Psoas muscle (tissue), 8 donors: ENCODE data around the gene MAPK11. TPM values are rescaled to one million over a fixed set of nuclear protein-coding genes. Genes with fewer than 3 reads are reported as not detected.

Source experiments
- ATAC-seq, 4 donors: fragments of 200-7000 bp; cut with Tn5 transposase; one replicate each; pipeline ENCODE4 v1.9.1; 2020; ENCODE audit warnings: moderate library complexity in 3 of 4, mild to moderate bottlenecking in 2 of 4
- DNase-seq, 2 donors: peaks; one replicate each; pipeline ENCODE4 v3.0.0-alpha.2; 2020
- H3K27ac ChIP-seq: fragments of 200-600 bp; one replicate; pipeline ENCODE4 v1.8.0; 2022
- H3K27me3 ChIP-seq, 3 donors: fragments of 200-600 bp in 1 of 3; one replicate each; pipeline versions ENCODE4 v1.6.1 to v1.8.0; 2013 to 2022; ENCODE audit warnings: low read length in 2 of 3, mild to moderate bottlenecking in 2 of 3, moderate library complexity in 1 of 3; ENCODE audit not compliant: insufficient read depth in 3 of 3
- H3K36me3 ChIP-seq, 2 donors: fragments of 200-600 bp in 1 of 2; one replicate each; pipeline versions ENCODE4 v1.6.1 to v1.8.0; 2013 to 2022; ENCODE audit warnings: low read depth in 1 of 2, mild to moderate bottlenecking in 1 of 2, moderate library complexity in 1 of 2; ENCODE audit not compliant: insufficient read depth in 1 of 2
- H3K4me1 ChIP-seq: fragments of 200-600 bp; one replicate; pipeline ENCODE4 v1.8.0; 2022
- H3K4me3 ChIP-seq: fragments of 200-600 bp; one replicate; pipeline ENCODE4 v1.8.0; 2022; ENCODE audit warnings: mild to moderate bottlenecking
- H3K9me3 ChIP-seq: fragments of 200-600 bp; one replicate; pipeline ENCODE4 v1.8.0; 2022
- CTCF ChIP-seq: fragments of 200-600 bp; IDR thresholded peaks from one replicate; pipeline ENCODE4 v1.8.0; 2022; ENCODE audit warnings: antibody characterized with exemption
- WGBS, 3 donors: extraction: QIAGEN DNeasy Blood & Tissue Kit; methylation state at CpG; one replicate each; pipeline versions ENCODE4 v1.1.6 to v1.1.7; 2013; 5-methylcytosine and 5-hydroxymethylcytosine counted together
- intact Hi-C, 2 donors: fragments of 100-400 bp; cut with DNase I; formaldehyde crosslinking; loops; one replicate each; pipeline versions ENCODE4 v1.11.0 to v1.14.2; 2022
- polyA plus RNA-seq, 3 donors: library from polyadenylated mRNA; stranded (reverse); fragments of 200-250 nt; gene quantifications; one replicate each; pipeline ENCODE4 v1.2.3, GENCODE V29; 2013
- total RNA-seq, 4 donors: library from RNA; stranded (reverse); fragmentation: NEBNext Ultra II Directional in 2 of 4; extraction: Animal tissue kit (Norgen Biotek cat#: 25700) in 2 of 4; gene quantifications; one replicate each; pipeline versions ENCODE4 v1.2.1 to v1.2.4, GENCODE V29; 2021 to 2023
- donor health status: healthy with polysubstance abuse.
- donor health status: DM: no; HTN: no; CAD: no; lungs with moderate emphysema.
- donor health status: Bipolar disorder and iron deficiency.
- donor health status: healthy.
- donor health status: DM: yes; HTN: yes; CAD: no.
- donor health status: DM: no; HTN: no; CAD: no.
- donor health status: DM: no; HTN: no; CAD: no.
- donor health status: DM: yes; HTN: yes; CAD: no.

MAPK11 gene
- total and polyA plus RNA-seq, 7 donors: 1.7 to 6.3 (median 4.8) TPM

- no peak for TF ChIP-seq CTCF
- intact Hi-C loops: no loop called here
- ATAC-seq: peak in 2 of 4 donors; percentile 35 to 50
- H3K4me1 ChIP-seq: peaks cover 30% of the 10 kb centered on the region
- H3K27ac ChIP-seq: no peak overlapping the region
- H3K4me3 ChIP-seq: peak overlapping the region; percentile 65
- DNase-seq: peak in 1 of 2 donors; percentile 62
- peaks cover 0 to 20% (median 10%) of the 10 kb centered on the region in 3 donors for H3K27me3 ChIP-seq
- WGBS, 3 donors: 0 to 2% (median 1%) methylated on average over 33 to 45 of the region's 45 CpGs
- peaks cover 0 to 9% of the 10 kb centered on the region in 2 donors for H3K36me3 ChIP-seq
- H3K9me3 ChIP-seq: no peaks in the 10 kb centered on the region
Observed at GRCh38 chr22:50271519-50271970, 1.4 kb upstream of the MAPK11 start.

DNA sequence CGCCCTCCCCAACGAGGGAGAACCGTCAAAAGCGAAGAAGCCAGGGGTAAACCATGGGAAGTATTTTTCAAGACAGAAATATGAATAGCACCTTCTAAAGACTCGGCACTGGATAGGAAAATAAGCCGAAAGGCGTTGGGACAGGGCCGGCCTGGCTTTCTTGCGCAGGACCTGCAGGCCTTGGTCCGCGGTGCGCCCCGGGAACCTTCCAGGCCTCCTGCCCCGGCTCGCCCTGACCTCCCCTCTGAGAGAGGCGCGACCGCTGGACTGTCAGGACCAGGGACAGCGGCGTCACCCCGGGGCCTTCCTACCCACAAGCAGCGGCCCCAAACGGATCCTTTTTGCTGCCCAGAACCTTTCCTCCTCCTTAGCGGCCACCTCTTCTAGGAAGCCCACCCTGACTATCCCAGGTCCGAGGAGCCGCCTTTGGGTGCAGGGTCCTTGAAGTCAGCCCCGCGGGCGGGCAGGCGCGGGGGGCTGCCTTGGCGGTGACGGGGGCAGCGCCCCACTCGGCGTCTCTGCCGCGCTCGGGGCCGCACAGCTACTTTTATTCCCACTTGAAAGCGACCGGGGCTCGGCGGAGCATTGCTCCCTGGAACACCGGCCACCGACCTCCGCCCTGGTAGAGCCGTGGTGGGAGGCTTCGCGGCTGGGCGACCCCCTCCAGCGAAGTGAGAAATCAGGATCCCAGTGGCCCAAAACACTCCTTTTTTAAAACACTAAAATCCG is 650 bp upstream of the MAPK11 start:
- Histone ChIP-seq H3K4me3 (peak overlapping the region; percentile 65), H3K27ac (no peak overlapping the region), H3K27me3 (peaks cover 0 to 20% (median 10%) of the 10 kb centered on the region in 3 donors), H3K36me3 (peaks cover 0 to 6% of the 10 kb centered on the region in 2 donors), H3K4me1 (peaks cover 32% of the 10 kb centered on the region), H3K9me3 (no peaks in the 10 kb centered on the region)
- ATAC-seq (peak; percentile 39 to 51 (median 48)), DNase-seq (peak; percentile 79 to 85)
- 2 to 3% (median 3%) methylated on average over 49 to 53 of the region's 53 CpGs for WGBS, 3 donors
- TF ChIP-seq CTCF: no peak
- intact Hi-C loops: no loop called here

- ATAC-seq (no peak), DNase-seq (no peak)
- Histone ChIP-seq H3K36me3 (no peaks in the 10 kb centered on the region), H3K27ac (no peak overlapping the region), H3K4me3 (peak overlapping the region; percentile 65), H3K9me3 (no peaks in the 10 kb centered on the region), H3K4me1 (peaks cover 32% of the 10 kb centered on the region), H3K27me3 (peaks cover 0 to 20% (median 10%) of the 10 kb centered on the region in 3 donors)
- intact Hi-C loops: no loop called here
- WGBS, 3 donors: 23 to 26% (median 23%) methylated on average over 17 to 18 of the region's 18 CpGs
- TF ChIP-seq CTCF: no peak
Observed at GRCh38 chr22:50269573-50269969, 609 bp downstream of the MAPK11 start.

DNA sequence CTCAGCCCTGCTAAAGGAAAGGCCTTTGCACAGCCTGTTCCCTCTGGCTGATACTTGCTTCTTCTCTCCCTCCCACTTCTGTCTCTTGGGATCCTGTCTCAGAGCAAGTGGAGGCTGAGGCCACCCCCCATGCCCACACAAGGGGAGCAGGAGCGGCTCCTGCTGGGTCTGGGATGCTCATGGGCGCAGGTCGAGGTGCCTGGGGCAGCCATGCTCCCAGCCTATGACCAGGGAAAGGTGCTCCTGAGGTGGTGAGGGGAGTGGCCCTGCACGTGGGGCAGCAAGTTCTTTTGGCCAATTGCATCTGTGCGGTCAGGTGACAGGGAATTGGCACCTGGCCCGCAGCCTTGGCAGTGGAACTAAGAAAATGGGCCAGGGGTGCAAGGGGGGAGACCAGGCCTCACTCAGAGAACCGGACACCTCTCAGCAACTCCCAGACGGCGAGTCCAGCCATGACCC is 1.5 kb downstream of the MAPK11 start:
- no peak for TF ChIP-seq CTCF
- intact Hi-C loops: no loop called here
- Histone ChIP-seq H3K4me1 (peaks cover 29% of the 10 kb centered on the region), H3K4me3 (no peak overlapping the region), H3K27ac (no peak overlapping the region), H3K27me3 (peaks cover 0 to 20% (median 10%) of the 10 kb centered on the region in 3 donors), H3K36me3 (no peaks in the 10 kb centered on the region), H3K9me3 (no peaks in the 10 kb centered on the region)
- DNase-seq (no peak), ATAC-seq (no peak)
- WGBS, 3 donors: 51 to 57% (median 56%) methylated on average over 9 of the region's 9 CpGs
